Measurements from ENCODE around the gene PRPS1.
"Not testable (repeated sequence)": the region's sequence is repeated elsewhere in the genome, so short reads cannot be mapped to it uniquely, and the experiment has no call there.

Gene PRPS1

GRCh38 chrX:107675365-107675654, 47.0 kb downstream of the PRPS1 start:
- no peak for DNase-seq

DNA sequence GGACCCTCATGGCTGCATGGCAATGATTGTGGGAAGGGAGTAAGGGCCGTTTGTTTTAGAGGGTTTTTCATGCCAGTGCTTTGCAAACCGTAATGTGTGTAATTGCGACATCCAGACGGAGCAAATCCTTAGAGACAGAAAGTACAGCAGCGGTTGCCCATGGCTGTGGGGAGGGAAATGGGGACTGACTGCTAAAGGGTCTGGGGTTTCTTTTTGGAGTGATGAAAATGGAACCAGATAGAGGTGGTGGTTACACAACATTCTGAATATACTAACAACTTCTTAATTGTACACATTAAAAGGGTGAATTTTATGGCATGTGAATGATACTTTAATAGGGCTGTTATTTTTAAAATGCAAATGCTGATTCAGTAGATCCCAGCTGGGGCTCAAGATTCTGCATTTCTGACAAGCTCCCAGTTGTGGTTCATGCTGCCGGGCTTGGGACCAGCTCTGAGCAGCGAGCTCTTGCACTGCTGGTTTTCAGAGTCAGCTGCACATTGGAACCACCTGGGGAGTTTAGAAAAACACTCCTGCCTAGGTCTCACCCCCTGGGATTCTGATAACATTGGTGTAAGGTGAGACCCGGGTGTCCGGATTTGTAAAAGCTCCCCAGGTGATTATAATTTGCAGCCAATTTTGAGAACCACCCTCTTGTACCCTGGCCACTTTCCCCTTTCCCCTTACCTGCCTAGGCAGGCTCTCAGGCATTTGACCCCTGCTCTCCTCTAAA, 47.7 kb downstream of the PRPS1 start:
- peak; percentile 42 for DNase-seq

DNA sequence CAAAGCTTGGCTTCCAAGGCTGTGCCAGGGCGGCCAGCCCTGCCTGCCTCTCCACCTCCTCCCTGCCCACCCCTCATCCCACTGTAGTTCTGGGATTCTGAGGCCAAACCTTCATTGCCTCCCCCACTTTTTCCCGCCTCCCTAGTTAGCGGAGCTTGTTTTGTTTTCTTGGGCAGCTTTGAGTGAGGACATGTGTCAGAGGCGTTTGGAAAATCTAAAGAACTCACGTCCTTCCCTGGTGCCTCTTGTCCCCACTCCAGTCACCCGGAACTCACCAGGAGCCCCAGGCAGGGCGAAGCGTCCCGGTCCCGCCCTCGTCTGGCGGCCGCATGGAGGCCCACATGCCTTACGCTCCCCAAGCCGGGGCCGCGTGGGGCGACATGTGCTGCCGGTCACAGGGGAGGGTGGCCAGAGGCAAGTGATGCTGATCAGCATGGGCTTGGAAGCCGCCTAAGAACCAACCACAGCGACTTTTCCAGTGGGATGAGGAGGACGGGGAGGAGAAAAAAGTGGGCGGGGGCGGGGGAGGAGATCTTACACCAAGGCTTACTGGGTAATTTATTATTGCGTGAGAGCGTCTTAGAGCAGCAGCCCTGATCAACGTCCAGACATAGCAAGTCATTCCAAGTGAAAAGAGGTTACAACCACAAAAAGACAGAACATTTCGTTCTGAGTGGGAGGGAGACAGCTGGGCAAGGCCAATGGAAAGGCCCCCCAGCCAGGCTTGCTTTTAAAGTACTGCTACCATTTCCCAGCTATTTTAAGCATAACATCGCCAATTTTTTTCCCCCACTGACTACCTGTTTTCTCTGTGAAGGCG, 48.5 kb downstream of the PRPS1 start:
- DNase-seq: no peak

GRCh38 chrX:107677501-107677901, 49.2 kb downstream of the PRPS1 start:
- DNase-seq: peak; percentile 24

DNA sequence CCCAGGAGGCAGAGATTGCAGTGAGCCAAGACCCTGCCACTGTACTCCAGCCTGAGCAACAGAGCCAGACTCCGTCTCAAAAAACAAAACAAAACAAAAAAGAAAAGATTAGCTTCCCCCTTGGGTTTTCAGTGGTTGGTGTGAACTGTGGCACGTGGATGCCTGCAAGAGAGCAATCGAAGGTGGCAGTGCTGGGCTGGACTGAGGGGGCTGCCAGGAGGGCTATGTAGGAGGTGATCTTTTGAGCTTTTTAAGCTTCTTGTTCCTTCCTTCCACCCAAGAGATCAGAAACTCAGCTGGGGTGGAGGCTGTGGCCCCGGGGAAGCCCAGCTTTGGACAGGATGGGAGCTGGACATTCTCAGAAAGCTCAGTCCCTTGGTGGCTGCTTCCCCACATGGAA, 49.6 kb downstream of the PRPS1 start:
- no peak for DNase-seq

- peak; percentile 29 for DNase-seq
Measured at GRCh38 chrX:107678957-107679740, 50.8 kb downstream of the PRPS1 start.

DNA sequence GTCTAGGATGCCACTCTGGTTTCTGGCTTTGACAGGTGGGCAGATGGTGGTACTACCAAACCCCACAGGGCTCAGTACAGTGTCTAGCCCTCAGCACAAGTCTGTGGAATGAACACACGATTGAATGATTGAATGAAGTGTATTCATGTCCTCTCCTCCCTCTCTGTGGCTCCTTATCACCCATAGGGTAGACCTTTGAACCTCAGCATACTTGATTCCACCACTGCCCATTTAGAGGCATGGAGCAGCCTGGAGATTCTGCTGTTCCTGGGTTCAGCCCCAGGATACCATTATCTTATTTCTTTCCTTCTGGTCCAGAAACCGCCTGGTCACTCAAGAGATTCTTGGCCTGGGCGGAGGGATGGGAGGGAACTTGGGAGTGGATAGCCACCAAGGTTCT, 53.9 kb downstream of the PRPS1 start:
- DNase-seq: no peak

- DNase-seq: no peak
Measured at GRCh38 chrX:107683124-107683895, 55.0 kb downstream of the PRPS1 start.

GRCh38 chrX:107683931-107684330, 55.6 kb downstream of the PRPS1 start:
- no peak for DNase-seq

GRCh38 chrX:107684956-107685385, 56.7 kb downstream of the PRPS1 start:
- DNase-seq: no peak

- not testable (repeated sequence) for DNase-seq
Measured at GRCh38 chrX:107685586-107685985, 57.3 kb downstream of the PRPS1 start.

- DNase-seq: no peak
Measured at GRCh38 chrX:107686026-107686425, 57.7 kb downstream of the PRPS1 start.

- DNase-seq: no peak
Measured at GRCh38 chrX:107686792-107687191, 58.5 kb downstream of the PRPS1 start.

- DNase-seq: no peak
Measured at GRCh38 chrX:107687445-107687844, 59.1 kb downstream of the PRPS1 start.

DNA sequence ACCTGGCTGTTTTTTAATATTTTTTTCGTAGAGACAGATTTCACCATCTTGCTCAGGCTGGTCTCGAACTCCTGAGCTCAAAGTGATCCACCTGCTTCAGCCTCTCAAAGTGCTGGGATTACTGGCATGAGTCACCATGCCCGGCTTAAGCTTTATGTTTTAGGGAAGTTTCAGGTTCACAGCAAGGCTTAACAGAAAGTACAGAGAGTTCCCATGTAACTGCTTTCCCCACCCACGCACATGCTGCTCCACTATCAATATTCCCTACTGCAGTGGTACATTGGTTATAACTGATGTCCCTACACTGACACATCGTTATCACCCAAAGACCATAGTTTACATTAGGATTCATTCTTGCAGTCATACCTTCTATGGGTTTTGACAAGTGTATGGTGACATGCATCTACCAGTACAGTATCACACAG, 62.7 kb downstream of the PRPS1 start:
- DNase-seq: no peak

DNA sequence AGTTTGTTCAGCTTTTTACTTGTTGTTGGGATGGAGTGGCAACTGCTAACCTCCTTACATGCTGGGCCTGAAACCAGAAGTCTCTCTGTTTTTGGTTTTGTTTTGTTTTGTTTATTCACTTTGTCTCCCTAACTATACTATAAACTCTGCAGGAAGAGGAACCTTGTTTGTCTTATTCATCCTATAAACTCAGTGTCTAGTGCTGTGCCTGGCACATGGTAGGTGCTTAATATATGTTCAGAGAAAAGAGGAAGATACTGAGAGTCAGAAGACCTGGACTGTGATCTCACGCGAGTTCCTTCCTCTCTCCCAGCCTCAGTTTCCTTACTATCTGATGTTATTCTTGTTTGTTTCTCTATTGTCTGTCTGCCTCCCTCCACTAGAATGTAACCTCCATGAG, 71.3 kb downstream of the PRPS1 start:
- DNase-seq: no peak

DNA sequence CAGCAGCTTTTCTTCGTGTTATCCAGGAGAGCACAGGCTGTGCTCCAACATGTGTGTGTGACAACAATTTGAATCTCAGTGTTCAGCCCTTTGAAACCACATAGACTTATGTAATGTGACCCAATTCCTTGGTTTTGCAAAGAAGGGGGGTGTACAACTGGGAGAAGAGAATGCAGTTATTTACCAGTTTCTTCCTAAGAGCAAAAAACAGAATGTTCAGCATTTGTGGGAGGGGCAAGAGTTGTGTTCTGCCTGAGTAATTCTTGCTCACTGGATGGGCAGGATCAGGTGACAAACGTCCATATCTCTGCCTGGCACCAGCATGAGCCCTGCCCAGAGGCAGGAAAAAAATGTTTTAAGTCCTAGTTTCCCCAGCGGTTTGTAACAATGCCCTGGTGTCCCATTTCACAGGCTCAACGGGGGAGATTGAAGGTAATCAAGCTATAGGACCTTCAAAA, 72.0 kb downstream of the PRPS1 start:
- peak; percentile 57 for DNase-seq
